ENCODE measurements around the gene RFLNA. TPM values are rescaled to one million over a fixed set of nuclear protein-coding genes. Genes with fewer than 3 reads are reported as not detected.

RFLNA gene
- total RNA-seq (2014; rRNA removed; shearing (Covaris generic); ENCODE audit: low replicate concordance) = 7.7 and 17.8 TPM in 2 replicates

- Histone ChIP-seq H3K4me3 (peak within 1 kb of the TSS; percentile 25), H3K27me3 (no peaks in the 10 kb centered on the region)
- peak; percentile 23 for DNase-seq
Measured at GRCh38 chr12:124294780-124295341, at the start of gene RFLNA. Gene RFLNA (plus strand): TSS chr12:124295093. CDS start chr12:124295430, 337 bp downstream.

GRCh38 chr12:124247331-124247730 lies 47.6 kb upstream of the RFLNA start:
- H3K36me3 ChIP-seq = no peaks in the 10 kb centered on the region
- no peak overlapping the region for H3K4me3 ChIP-seq
- H3K9me3 ChIP-seq = peaks cover 4% of the 10 kb centered on the region; the same call in 1 of the 2 replicates
- DNase-seq = no peak
- H3K27me3 ChIP-seq = no peaks in the 10 kb centered on the region

More at GRCh38 chr12:124294780-124295341, at the start of gene RFLNA:
- Histone ChIP-seq H3K36me3 (no peaks in the 10 kb centered on the region), H3K9me3 (no peaks in the 10 kb centered on the region)

- no peak for DNase-seq
Measured at GRCh38 chr12:124248941-124249825, 45.7 kb upstream of the RFLNA start.

GRCh38 chr12:124251186-124251585 lies 43.7 kb upstream of the RFLNA start:
- no peak for DNase-seq
- Histone ChIP-seq H3K9me3 (peaks cover 4% of the 10 kb centered on the region; the same call in 1 of the 2 replicates), H3K4me3 (no peak overlapping the region), H3K27me3 (no peaks in the 10 kb centered on the region), H3K36me3 (no peaks in the 10 kb centered on the region)

More at GRCh38 chr12:124248941-124249825, 45.7 kb upstream of the RFLNA start:
- Histone ChIP-seq H3K4me3 (no peak overlapping the region), H3K27me3 (no peaks in the 10 kb centered on the region), H3K36me3 (no peaks in the 10 kb centered on the region), H3K9me3 (peaks cover 4% of the 10 kb centered on the region; the same call in 1 of the 2 replicates)

- no peaks in the 10 kb centered on the region for H3K36me3 ChIP-seq
- no peaks in the 10 kb centered on the region for H3K9me3 ChIP-seq
- H3K27me3 ChIP-seq = no peaks in the 10 kb centered on the region; the same call in 1 of the 2 replicates
- no peak overlapping the region for H3K4me3 ChIP-seq
- no peak for DNase-seq
Measured at GRCh38 chr12:124252964-124253363, 41.9 kb upstream of the RFLNA start.

DNA sequence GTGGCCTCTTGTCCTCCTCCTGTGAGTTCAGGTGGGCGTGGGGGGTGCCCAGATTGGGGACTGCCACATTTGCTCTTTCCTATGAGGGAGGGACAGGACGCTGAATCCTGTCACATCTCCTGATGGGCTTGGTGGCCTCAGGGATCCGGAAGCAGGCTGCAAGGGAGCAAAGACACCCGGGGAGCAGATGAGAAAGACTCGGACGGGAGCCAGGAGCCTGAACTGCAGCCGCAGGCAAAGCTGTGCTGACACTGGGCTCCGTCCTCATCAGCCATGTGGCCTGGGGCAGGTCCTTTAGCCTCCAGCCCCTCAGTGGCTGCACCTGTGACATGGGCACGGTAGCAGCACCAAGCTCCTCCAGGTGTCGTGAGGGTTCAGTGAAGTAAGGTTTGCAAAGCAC lies 40.8 kb upstream of the RFLNA start:
- H3K4me3 ChIP-seq = no peak overlapping the region
- no peaks in the 10 kb centered on the region for H3K9me3 ChIP-seq
- peaks cover 4% of the 10 kb centered on the region; the same call in 1 of the 2 replicates for H3K27me3 ChIP-seq
- DNase-seq = no peak
- no peaks in the 10 kb centered on the region for H3K36me3 ChIP-seq

- H3K36me3 ChIP-seq = no peaks in the 10 kb centered on the region
- peaks cover 4% of the 10 kb centered on the region; the same call in 1 of the 2 replicates for H3K27me3 ChIP-seq
- DNase-seq = no peak
- no peak overlapping the region for H3K4me3 ChIP-seq
- H3K9me3 ChIP-seq = no peaks in the 10 kb centered on the region
Measured at GRCh38 chr12:124259154-124260066, 35.5 kb upstream of the RFLNA start.

DNA sequence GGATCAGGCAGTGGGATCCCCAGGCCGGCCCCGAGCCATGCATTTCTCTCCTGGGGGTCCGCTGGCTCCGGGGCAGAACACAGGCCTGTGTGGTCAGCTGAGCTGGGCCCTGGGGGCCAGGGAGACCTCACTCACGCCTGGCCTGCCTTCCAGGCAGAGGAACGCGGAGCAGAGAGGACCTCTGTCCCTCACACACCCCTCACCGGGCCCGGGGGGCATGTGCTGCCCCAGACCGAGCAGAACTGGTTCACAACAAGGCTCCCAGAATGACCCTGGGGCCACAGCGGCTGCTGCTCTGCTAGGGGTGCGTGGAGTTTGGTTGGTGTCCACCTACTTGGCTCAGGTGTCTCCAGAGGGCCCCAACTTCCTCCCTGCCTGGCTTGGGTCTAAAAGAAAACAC lies 33.0 kb upstream of the RFLNA start:
- Histone ChIP-seq H3K9me3 (no peaks in the 10 kb centered on the region), H3K27me3 (peaks cover 4% of the 10 kb centered on the region; the same call in 1 of the 2 replicates), H3K4me3 (no peak overlapping the region), H3K36me3 (no peaks in the 10 kb centered on the region)
- DNase-seq = no peak

- Histone ChIP-seq H3K36me3 (no peaks in the 10 kb centered on the region), H3K9me3 (no peaks in the 10 kb centered on the region), H3K27me3 (no peaks in the 10 kb centered on the region; the same call in 1 of the 2 replicates), H3K4me3 (no peak overlapping the region)
- no peak for DNase-seq
Measured at GRCh38 chr12:124264089-124264795, 30.7 kb upstream of the RFLNA start.

- H3K4me3 ChIP-seq = no peak overlapping the region
- no peak for DNase-seq
- no peaks in the 10 kb centered on the region for H3K9me3 ChIP-seq
- no peaks in the 10 kb centered on the region for H3K27me3 ChIP-seq
- H3K36me3 ChIP-seq = no peaks in the 10 kb centered on the region
Measured at GRCh38 chr12:124264879-124265278, 30.0 kb upstream of the RFLNA start.

DNA sequence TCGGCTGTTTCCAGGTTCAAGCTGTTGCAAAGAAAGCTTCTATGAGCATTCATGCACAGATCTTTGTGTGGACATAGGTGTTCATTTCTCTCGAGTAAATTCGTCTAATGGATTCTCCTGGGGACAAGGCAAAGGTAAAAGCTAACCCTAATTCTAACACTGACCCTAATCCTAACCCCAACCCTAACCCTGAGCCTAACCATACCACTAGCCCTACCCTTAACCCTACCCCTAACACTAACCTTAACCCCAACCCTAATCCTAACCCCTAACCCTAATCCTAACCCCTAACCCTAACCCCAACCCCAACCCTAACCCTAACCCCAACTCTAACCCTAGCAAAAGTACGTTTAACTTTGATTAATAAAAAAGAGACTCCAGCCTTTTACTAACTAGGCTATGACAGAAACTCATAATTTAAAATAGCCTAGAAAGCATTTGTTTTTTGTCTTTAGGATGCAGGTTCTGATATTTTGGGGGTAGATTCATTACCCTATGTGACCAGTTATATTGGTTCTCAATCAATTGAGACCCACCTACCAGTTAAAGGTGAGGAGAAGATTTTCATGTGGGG lies 27.6 kb upstream of the RFLNA start:
- Histone ChIP-seq H3K27me3 (no peaks in the 10 kb centered on the region), H3K4me3 (no peak overlapping the region), H3K9me3 (no peaks in the 10 kb centered on the region), H3K36me3 (no peaks in the 10 kb centered on the region)
- no peak for DNase-seq

DNA sequence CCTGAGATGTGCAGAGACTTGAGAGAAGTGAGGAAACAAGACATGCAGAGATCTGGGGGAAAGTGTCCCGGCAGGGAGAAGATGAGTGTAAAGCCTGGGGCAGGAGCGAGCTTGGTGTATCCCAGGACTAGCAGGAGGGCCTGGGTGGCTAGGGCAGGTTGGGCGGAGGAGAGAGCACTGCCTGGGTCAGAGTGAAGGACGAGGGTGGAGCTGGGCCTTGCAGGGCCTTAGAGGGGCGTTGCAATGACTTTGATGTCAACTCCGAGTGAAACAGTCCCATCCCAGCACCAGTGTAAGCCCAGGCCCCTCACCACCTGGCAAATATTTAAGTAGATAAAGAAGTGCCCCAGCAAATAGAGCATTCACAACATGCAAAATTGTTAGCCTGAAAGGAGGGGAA lies 24.2 kb upstream of the RFLNA start:
- Histone ChIP-seq H3K36me3 (no peaks in the 10 kb centered on the region), H3K4me3 (no peak overlapping the region), H3K27me3 (no peaks in the 10 kb centered on the region), H3K9me3 (no peaks in the 10 kb centered on the region)
- no peak for DNase-seq

- peak; percentile 50 for DNase-seq
- H3K4me3 ChIP-seq = no peak overlapping the region
Measured at GRCh38 chr12:124273630-124274029, 21.3 kb upstream of the RFLNA start.

GRCh38 chr12:124276337-124276736 lies 18.6 kb upstream of the RFLNA start:
- no peaks in the 10 kb centered on the region for H3K36me3 ChIP-seq
- H3K4me3 ChIP-seq = no peak overlapping the region
- DNase-seq = no peak
- H3K27me3 ChIP-seq = peaks cover 2% of the 10 kb centered on the region; the same call in 1 of the 2 replicates
- H3K9me3 ChIP-seq = no peaks in the 10 kb centered on the region

More at GRCh38 chr12:124273630-124274029, 21.3 kb upstream of the RFLNA start:
- Histone ChIP-seq H3K27me3 (no peaks in the 10 kb centered on the region), H3K36me3 (no peaks in the 10 kb centered on the region), H3K9me3 (no peaks in the 10 kb centered on the region)

DNA sequence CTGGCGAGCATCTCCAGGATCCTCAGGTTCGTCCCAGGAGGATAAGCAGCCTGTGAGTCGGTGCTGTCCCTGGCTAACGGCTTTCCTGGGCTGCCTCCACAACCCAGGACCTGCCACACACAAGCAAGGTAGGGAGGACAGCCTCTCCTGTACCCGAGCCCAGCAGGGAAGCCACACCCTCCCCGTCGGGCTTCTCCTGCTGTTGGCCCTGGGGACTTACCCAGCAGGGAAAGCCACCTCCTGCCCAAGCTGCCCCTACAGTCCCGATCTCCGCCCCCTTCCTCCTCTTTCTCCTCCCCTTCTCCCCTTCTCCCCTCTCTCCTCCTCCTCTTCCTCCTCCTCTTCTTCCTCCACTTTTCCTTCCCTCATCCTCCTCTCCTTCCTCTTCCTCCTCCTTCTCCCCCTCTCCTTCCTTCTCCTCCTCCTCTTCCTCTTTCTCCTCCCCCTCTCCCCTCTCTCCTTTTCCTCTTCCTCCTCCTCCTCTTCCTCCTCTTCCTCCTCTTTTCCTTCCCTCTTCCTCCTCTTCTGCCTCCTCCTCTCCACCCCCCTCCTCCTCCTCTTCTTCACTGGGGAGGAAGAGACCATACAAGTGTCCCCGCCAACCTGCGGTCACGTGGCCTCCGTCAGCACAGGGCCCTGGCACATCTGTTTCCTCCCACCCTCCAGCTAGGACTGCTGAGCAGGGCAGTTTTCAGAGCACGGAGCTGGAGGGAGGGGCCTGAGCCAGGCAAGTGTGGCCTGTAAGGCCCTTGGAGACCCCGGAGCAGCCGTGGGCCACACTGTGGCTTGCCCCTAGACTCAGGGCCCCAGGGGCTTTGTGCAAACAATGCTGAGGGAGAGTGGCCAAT lies 17.3 kb upstream of the RFLNA start:
- peaks cover 4% of the 10 kb centered on the region for H3K27me3 ChIP-seq
- H3K36me3 ChIP-seq = no peaks in the 10 kb centered on the region
- no peak for DNase-seq
- no peak overlapping the region for H3K4me3 ChIP-seq
- no peaks in the 10 kb centered on the region for H3K9me3 ChIP-seq
